ENCODE measurements around the gene PEAK1.

Gene PEAK1, protein sequence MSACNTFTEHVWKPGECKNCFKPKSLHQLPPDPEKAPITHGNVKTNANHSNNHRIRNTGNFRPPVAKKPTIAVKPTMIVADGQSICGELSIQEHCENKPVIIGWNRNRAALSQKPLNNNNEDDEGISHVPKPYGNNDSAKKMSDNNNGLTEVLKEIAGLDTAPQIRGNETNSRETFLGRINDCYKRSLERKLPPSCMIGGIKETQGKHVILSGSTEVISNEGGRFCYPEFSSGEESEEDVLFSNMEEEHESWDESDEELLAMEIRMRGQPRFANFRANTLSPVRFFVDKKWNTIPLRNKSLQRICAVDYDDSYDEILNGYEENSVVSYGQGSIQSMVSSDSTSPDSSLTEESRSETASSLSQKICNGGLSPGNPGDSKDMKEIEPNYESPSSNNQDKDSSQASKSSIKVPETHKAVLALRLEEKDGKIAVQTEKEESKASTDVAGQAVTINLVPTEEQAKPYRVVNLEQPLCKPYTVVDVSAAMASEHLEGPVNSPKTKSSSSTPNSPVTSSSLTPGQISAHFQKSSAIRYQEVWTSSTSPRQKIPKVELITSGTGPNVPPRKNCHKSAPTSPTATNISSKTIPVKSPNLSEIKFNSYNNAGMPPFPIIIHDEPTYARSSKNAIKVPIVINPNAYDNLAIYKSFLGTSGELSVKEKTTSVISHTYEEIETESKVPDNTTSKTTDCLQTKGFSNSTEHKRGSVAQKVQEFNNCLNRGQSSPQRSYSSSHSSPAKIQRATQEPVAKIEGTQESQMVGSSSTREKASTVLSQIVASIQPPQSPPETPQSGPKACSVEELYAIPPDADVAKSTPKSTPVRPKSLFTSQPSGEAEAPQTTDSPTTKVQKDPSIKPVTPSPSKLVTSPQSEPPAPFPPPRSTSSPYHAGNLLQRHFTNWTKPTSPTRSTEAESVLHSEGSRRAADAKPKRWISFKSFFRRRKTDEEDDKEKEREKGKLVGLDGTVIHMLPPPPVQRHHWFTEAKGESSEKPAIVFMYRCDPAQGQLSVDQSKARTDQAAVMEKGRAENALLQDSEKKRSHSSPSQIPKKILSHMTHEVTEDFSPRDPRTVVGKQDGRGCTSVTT (N-terminal part only)

DNA sequence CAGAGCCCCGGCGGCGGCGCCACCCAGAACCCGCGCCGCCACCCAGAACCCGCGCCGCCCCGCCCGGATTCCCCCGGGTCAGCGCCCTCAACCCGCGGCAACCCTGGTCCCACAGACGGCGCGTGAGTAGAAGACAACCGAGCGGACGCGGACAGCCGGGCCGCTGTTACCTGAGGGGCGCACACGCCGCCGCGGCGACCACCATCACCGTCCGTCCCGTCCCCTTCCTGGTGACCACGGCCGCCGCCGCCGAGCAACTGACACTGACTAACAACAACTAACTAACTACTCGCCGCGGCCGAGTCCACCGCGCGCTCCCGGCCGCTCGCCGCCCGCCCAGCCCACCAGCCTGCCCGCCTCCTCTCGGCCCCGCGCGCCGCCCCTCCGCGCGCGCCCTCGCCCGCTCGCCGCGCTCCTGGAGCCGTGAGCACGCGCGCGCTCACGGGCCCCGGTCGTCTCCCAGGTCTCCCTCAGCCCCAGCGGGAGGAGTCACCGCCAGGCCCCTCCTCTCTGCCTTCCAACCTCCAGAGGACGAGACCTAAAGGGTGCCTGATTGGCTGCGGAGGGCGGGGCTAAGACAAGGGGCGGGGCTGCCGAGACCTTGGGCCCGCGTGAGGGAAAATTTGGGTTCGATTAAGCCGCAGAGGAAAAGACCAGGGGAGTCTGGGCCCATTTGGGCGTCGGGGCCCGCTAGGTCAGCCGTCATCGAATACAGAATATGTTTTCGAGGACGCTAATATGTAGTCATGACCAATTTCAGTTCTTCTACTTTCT lies at the start of gene PEAK1:
Gene PEAK1, minus strand, starts transcription at position 269 of the 774 bp plus-strand sequence. CDS start 238,178 bp downstream, outside the sequence.
- peak; percentile 74 for DNase-seq

DNA sequence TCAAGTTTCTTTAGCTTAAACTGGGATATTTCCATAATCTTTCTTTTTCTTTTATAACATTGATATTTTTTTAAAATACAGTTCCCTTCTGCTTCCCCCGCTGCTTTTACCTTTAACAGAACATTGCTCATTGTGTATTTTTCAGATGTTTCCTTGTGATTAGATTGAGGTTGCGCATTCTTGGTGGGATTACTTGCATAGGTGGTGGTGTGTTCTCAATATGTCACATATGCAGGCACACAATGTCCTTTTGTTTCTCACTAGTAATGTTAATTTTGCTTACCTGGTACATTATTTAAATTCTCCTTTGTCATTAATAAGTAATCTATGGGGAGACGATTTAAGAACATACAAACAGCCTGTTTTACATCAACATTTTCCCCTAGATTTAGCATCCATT lies 49.0 kb upstream of the PEAK1 start:
- no peak for DNase-seq

DNA sequence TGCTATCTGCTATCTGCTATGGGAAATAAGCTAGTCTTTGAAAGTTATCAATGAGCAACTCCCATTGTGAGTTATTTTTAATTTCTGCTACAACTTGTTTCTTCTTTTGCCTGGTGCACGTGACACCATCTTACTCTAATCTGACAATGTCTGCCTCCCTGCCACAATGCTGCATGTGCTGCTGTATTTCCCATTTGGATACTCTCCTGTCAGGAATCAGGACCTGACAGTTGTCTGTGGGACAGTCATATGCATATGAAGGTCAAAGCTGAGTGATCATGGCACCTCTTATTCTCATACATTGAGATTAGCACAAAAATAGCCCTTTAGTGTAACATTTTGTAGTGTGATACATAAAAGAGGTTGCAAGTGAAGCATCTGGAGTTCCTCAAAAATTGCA lies 46.6 kb upstream of the PEAK1 start:
- no peak for DNase-seq

DNA sequence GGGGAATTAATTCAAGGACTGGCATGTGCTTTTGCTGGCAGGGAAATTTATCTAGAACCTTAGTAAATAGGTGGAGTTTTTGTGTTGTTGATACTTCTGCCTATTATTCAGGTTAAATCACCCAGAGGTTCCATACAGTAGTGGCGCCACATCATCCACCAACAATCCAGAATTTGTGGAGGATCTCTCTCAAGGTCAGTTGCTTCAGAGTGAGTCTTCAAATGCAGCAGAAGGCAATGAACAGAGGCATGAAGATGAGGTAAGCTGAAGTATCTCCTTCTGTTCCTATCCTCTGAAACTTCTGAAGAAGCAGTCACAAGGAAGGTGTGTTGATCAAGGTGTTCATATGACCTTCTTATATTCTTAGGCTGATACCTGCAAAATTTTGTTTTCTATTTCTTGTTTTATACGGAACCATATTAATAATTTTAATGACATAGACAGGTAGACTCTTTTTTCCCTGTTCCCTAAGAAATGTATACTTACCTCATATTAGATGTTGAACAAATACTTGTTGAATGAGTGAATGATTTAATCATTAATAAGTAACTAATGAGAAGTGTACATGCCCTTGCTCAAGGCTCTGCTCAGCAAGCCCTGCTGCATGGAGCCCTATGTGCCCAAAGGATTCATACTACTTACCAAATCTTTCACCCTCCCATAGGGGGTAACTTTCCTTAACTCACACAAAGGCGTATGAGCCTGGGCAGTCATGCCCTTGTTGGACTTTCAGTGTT lies 44.4 kb upstream of the PEAK1 start:
- DNase-seq: no peak

DNA sequence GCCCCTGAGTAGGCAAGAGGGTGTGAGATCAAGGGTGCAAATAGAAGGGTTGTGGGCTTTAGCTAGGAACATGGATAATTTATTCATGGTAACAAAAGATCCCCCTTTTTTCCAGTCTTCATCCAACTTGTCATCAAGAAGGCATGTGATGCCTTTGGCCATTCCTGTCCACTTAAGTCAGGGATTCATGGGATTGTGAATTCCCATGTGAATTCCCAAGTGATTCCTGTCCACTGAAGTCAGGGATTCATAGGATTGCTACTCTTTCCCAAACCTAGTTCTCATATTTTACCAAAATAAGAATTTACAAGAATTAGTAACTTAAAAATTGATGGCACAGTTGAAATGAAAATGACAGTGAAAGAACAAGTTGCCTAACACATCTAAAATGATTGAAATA lies 41.6 kb upstream of the PEAK1 start:
- no peak for DNase-seq

DNA sequence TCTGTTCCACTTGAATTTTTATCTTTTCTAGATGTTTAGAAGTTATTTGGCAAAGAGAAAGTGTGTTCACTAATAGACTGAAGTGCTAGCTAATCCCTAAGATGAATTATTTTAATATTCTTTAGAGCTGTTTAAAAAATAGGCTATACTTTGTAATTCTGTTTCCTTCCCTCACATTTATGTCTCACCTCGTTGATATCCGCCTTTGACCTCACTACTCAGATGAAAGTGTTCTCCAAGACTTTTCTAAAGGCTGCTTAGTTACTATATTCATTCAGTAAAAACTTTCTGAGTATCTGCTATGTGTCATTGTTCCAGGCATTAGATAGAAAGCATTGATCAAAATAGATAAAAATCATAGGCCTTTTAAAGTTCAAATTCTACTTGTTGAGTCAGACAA lies 39.1 kb upstream of the PEAK1 start:
- no peak for DNase-seq

DNA sequence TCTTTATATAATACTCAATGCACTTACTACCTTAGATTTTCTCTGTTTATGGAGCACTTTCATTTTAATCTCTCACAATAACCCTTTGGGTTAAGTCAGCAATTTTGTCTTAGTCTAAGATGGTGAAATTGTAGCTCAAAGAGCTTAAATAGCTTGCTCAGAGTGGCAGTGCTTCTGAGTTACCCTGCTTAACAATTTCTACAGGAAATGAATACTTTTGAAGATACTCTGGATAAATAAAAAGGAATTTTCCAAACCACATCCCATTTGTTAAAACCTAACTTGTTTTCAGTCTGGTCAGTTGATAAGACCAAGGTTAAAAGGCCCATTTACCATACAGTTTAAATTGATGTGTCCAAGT lies 38.0 kb upstream of the PEAK1 start:
- no peak for DNase-seq

DNA sequence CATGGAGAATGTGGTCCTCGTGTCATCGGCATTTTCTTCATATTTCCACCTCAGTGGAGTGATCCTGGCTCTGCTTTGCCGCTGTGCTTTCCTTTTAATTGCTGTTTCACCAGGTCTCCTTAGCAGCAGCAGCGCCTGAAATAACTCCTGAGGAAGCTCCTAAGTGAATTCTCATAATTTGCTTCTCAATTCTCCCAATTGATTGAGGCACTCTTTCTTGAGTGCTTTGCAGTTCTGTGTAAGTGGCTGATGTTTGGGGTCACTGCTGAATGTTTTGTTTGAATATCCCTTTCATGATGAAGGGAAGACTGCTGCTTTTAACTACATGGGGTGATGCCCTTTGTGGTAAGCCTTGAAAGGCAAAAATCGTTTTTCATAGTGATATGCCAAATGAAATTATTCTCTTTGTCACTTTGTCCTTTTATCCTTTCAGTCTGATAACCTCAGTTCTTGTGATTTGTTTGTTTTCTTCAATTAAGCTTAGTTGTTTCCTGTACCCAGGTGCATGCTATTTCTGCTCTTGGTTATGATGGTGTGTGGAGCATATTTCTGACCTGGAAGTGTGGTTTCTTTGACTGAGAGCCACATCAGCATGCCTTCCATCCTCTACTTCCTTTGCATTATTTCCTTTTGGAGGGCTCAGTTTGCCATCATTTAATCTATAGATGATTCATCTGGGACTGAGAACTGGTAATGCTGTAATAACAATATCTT lies 37.4 kb upstream of the PEAK1 start:
- peak; percentile 47 for DNase-seq

DNA sequence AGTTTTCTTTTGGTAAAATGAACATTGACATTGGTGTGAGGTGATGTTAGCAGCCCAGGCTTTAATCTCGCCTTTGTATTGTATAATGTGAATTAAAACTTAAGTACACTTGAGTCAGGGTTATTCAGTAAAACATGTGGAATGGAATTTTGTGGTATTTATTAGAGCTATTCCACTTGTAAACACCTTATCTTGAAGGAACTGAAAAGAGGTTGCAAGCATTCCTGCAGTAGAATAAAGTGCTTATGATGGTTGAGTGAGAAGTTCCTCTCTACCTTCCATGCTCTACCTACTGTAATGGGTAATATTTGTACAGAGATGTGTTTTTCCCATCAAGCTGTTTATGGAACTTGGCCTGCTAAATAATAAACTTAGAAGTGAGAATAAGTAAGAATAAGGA lies 36.8 kb upstream of the PEAK1 start:
- DNase-seq: peak; percentile 46

DNA sequence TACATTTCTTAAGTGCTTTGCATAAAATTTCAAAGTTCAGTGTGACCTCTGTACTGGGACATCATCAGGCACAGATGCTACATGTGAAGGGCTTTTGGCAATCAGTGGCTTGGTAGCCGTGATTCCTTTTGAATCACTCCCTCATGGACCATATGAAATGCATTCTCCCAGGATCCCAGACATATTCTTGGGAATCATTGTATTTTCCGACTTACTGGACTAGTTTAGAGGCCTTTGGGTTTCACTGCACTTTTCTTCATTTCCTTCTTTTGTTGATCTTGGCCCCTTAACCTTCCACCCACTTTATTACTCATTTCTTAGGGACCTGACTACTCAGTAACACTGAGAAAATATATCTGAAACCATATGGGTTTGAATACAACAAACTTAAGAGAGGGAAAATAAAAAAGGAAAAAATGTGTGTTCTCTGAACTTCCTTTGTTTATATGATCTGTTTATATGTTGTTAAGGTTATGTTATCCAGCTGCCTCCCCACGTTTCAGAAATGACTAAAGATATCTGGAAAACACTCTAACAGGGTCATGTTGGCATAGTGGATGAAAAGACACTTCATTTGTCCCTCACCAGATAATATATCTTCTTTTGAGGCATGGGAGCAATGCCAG lies 35.9 kb upstream of the PEAK1 start:
- no peak for DNase-seq

DNA sequence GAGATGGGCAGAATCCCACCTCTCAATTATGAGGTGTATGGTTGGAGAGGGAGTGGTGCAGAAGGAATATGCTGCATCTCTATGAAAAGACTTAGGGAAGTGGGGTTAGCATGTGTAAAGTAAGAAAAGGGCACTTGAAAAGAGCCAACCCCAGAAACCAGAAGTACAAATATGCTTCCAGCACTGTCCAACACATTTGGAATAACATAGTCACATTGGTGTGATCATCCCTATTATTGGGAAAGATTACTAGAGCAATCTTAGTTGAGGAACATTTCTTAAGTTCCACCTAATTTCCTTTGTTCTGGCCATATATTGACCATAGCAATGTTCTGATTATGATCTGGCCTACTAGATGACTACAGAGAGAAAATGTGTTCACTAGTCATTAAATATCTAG lies 35.0 kb upstream of the PEAK1 start:
- no peak for DNase-seq

DNA sequence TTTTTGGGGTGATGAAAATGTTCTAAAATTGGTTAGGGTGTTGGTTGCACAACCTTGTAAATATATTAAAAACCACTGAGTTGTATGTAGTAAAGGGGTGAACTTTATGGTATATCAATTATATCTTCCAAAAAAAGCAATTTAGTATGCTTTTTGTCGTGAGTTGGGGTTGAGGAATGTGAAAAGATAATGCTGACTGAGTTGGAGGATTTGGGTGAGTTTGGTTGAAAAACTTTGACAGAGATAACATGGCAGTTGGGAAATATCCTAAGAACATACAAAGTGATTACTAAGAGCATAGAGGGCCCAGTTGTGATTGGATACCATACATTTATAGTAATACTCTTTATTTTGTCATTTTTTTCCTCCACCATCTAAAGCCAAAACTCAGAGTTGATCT lies 34.4 kb upstream of the PEAK1 start:
- DNase-seq: no peak

DNA sequence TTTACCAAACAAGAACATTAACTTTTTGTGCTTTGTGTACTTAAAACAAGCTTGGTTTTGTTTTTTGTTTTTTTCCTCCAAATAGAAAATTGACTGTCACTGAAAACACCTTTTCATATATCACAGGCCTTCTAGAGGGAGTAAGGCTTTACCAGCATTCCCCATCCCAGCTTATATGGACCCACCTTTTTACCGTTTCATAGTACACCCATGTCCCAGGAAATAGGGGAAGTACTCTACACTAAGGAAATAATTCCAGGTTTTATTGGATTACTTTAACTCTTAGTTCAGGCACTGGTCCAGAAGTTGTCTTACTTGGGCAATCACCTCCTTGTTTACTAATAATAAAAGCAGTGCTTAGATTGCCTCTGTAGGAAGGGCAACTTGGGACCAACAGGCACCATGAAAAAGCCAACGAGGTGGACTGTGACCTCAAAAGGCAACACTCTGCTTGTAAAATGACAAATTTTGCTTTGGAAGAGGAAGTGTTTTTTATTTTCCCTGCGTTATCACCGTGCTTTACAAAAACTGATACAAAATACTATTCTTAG lies 27.0 kb upstream of the PEAK1 start:
- no peak for DNase-seq

DNA sequence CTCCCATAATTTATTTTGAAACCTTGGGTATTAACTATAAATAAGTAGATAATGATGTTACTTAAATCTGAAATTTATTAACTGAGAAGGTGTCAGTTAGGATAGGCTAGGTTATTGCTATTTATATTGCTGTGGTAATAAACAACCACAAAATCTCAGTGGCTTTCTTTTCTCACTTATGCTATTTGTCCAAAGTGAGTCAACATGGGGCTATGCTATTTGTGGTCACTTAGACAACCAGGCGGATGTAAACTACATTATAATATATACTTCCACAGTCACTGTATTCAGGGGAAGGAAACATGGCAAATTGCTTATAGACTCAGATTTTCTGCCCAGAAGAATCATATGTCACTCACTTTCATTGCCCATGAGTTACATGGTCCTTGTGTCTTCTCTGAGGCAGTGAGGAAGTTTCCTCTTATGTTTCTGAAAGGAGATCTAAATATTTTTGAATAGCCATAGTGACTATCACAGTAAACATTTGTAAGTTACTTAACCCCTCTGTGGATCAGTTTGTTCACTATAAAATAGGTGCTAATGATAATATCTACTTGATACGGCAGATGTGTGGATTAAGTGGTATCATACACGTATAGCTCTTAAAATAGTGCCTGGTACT lies 20.6 kb upstream of the PEAK1 start:
- DNase-seq: no peak

DNA sequence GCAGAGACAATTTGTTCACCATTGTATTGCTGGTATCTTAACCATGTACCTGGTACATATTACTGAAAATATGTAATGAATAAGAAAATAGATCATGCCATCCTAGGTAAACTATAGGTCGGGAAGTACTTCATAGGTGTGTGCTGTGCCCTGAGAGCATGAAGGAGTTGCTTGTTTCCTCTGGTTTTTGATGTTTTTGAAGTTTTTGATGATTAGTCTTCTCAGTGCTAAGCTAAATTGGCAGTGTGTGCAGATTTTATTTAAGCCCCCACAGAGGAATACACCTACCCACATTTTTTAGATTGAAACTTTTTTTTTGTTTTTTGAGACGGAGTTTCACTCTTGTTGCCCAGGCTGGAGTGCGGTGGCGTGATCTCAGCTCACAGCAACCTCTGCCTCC lies 17.4 kb upstream of the PEAK1 start:
- no peak for DNase-seq

DNA sequence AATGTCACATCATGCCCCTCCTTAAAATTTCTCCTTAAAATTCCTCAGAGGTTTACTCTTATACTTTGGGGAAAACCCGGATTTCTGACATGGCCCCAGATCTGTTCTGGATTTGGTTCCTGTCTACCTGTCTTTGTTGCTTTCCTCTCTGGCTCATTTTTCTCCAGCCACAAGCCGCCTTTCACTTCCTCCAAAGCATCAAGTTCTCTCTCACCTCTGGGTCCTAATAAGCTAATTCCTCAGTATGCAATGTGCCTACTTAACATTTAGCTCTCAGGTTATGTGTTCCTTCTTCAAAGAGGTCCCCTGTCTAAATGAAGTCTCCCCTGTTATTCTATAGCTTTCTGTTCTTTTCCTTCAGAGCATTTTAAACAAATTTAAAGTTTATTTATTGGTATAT lies 16.9 kb upstream of the PEAK1 start:
- no peak for DNase-seq

DNA sequence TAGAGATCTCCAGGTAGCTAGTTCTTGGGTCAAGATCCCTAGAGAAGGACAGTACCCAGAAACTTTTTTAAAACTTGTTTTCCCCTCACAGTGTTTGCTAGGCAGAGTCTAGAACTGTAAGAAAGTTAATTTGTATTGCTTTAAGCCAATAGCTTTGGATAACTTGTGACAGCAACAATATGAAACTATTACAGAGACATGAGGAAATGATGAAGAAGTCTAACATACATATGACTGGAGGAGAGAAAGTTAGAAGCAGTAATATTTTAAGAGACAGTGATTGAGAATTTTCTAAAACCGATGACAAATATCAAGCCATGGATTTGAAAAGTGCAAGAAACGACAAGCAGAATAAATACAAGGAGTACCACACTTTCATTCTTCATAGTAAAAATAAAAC lies 10.7 kb upstream of the PEAK1 start:
- no peak for DNase-seq

DNA sequence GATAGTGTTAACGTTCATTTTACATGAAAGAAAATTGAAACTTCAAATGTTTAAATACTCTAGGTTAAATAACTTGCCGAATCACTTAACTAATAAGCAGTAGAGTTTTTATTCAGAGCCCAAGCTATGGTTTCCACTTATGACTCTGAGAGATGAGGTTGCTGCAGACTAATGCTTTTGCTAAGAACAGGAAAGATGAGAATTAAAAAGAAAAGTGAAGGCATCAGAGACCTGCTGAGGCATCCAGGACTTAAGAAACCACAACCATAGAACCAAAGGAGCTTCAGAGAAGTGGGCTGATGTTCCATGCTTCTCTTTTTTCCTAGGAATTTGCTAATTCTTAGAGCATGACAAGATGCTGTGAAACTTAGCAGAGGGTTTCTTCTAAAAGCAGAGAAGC lies 10.3 kb upstream of the PEAK1 start:
- DNase-seq: no peak

DNA sequence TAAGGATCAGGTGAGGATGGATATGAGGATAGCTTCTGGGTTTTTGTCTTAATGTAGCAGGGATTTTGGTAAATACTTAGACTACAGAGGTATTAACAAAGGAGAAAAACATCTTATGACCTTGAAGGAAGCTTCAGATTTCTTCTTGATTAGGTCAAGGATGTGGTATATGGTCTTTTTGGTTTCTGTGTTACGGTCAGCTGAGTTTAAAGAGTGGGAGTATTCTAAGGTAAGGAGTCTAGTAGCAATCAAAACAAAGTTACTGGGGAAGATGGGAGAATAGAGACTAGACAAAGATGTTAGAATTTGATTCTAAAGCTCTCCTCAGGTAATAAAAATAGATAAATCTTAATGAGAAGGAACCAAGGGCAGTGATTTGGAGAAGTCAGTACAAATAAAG lies 7.0 kb upstream of the PEAK1 start:
- no peak for DNase-seq

DNA sequence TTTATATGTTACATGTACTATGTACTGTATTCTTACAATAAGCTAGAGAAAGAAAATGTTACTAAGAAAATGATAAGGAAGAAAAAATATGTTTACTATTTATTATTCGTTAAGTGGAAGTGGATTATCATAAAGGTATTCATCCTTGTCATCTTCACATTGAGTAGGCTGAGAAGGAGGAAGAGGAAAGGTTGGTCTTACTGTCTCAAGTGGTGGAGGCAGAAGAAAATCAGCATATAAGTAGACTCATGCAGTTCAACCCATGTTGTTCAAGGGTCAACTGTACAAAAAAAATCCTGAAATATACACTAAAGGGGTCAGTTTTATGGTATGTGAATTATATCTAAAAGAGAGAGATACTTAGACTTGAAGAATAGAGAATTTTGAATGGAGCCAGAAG lies 6.5 kb upstream of the PEAK1 start:
- DNase-seq: no peak
